ENCODE results near the gene SLC7A4. TPM values are rescaled to one million over a fixed set of nuclear protein-coding genes. Genes with fewer than 3 reads are reported as not detected.

SLC7A4 gene
- total and polyA plus RNA-seq, 7 donors = 0.08 to 0.87 (median 0.10) TPM; not detected in 4

GRCh38 chr22:20989323-20990138 lies 42.8 kb downstream of the SLC7A4 start:
- DNase-seq = no peak
- Histone ChIP-seq H3K4me3 (no peak overlapping the region), H3K27me3 (ENCODE audit: insufficient read depth in 3 of 3, low read length in 2 of 3) (no peaks in the 10 kb centered on the region), H3K36me3 (ENCODE audit: insufficient read depth in 1 of 2, low read depth in 1 of 2) (peaks cover 3 to 89% of the 10 kb centered on the region in 2 donors), H3K27ac (no peak overlapping the region), H3K9me3 (no peaks in the 10 kb centered on the region), H3K4me1 (no peaks in the 10 kb centered on the region)
- 63 to 76% (median 67%) methylated on average over 12 to 17 of the region's 17 CpGs for WGBS, 3 donors
- no peak for ATAC-seq
- intact Hi-C loops (cut with DNase I) = loop anchor here (5.0 to 10.0 kb wide), 4 partner anchors 52 to 105 kb away; no protein-coding TSS in a partner anchor
- TF ChIP-seq, protein P1, sequence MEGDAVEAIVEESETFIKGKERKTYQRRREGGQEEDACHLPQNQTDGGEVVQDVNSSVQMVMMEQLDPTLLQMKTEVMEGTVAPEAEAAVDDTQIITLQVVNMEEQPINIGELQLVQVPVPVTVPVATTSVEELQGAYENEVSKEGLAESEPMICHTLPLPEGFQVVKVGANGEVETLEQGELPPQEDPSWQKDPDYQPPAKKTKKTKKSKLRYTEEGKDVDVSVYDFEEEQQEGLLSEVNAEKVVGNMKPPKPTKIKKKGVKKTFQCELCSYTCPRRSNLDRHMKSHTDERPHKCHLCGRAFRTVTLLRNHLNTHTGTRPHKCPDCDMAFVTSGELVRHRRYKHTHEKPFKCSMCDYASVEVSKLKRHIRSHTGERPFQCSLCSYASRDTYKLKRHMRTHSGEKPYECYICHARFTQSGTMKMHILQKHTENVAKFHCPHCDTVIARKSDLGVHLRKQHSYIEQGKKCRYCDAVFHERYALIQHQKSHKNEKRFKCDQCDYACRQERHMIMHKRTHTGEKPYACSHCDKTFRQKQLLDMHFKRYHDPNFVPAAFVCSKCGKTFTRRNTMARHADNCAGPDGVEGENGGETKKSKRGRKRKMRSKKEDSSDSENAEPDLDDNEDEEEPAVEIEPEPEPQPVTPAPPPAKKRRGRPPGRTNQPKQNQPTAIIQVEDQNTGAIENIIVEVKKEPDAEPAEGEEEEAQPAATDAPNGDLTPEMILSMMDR (IDR thresholded peaks at IDR 0.05) = no peak

GRCh38 chr22:20988573-20989322 lies 43.6 kb downstream of the SLC7A4 start:
- DNase-seq (no peak), ATAC-seq (no peak)
- TF ChIP-seq, protein P1 (IDR thresholded peaks at IDR 0.05) = no peak
- H3K9me3 ChIP-seq = no peaks in the 10 kb centered on the region
- H3K27me3 ChIP-seq (ENCODE audit: insufficient read depth in 3 of 3, low read length in 2 of 3) = no peaks in the 10 kb centered on the region
- H3K36me3 ChIP-seq (ENCODE audit: insufficient read depth in 1 of 2, low read depth in 1 of 2) = peaks cover 3 to 88% of the 10 kb centered on the region in 2 donors
- no peaks in the 10 kb centered on the region for H3K4me1 ChIP-seq
- intact Hi-C loops (cut with DNase I) = loop anchor here (5.0 to 10.0 kb wide), 3 partner anchors 51 to 104 kb away; no protein-coding TSS in a partner anchor
- no peak overlapping the region for H3K27ac ChIP-seq
- no peak overlapping the region for H3K4me3 ChIP-seq
- 85 to 91% (median 86%) methylated on average over 16 of the region's 16 CpGs for WGBS, 3 donors

GRCh38 chr22:20987375-20987774 lies 45.0 kb downstream of the SLC7A4 start:
- DNase-seq = no peak
- WGBS, 3 donors = 82 to 91% (median 88%) methylated on average over 13 to 14 of the region's 14 CpGs

GRCh38 chr22:20986365-20986764 lies 46.0 kb downstream of the SLC7A4 start:
- ATAC-seq = no peak
- intact Hi-C loops (cut with DNase I) = loop anchor here (5.0 to 10.0 kb wide), 3 partner anchors 49 to 102 kb away; no protein-coding TSS in a partner anchor
- no peaks in the 10 kb centered on the region for H3K27me3 ChIP-seq (ENCODE audit: insufficient read depth in 3 of 3, low read length in 2 of 3)
- no peak for DNase-seq
- no peak overlapping the region for H3K4me3 ChIP-seq
- no peak overlapping the region for H3K27ac ChIP-seq
- WGBS, 3 donors = 92 to 97% (median 97%) methylated on average over 1 of the region's 1 CpG
- H3K36me3 ChIP-seq (ENCODE audit: insufficient read depth in 1 of 2, low read depth in 1 of 2) = peaks cover 0 to 71% of the 10 kb centered on the region in 2 donors
- H3K4me1 ChIP-seq = peaks cover 7% of the 10 kb centered on the region
- H3K9me3 ChIP-seq = no peaks in the 10 kb centered on the region
- TF ChIP-seq, protein P1 (IDR thresholded peaks at IDR 0.05) = no peak

More at GRCh38 chr22:20987375-20987774, 45.0 kb downstream of the SLC7A4 start:
- no peak overlapping the region for H3K4me3 ChIP-seq
- TF ChIP-seq, protein P1 (IDR thresholded peaks at IDR 0.05) = no peak
- peaks cover 3 to 81% of the 10 kb centered on the region in 2 donors for H3K36me3 ChIP-seq (ENCODE audit: insufficient read depth in 1 of 2, low read depth in 1 of 2)
- no peaks in the 10 kb centered on the region for H3K27me3 ChIP-seq (ENCODE audit: insufficient read depth in 3 of 3, low read length in 2 of 3)
- H3K9me3 ChIP-seq = no peaks in the 10 kb centered on the region
- ATAC-seq = no peak
- no peak overlapping the region for H3K27ac ChIP-seq
- peaks cover 7% of the 10 kb centered on the region for H3K4me1 ChIP-seq
- intact Hi-C loops (cut with DNase I) = loop anchor here (5.0 to 10.0 kb wide), 3 partner anchors 50 to 103 kb away; no protein-coding TSS in a partner anchor

Data from psoas muscle (tissue), 8 donors.